Fibroblast of mammary gland (primary cell): Measurements from ENCODE around the gene IBTK.

Experiments
- DNase-seq: peaks from one replicate; pipeline ENCODE4 v3.0.0-alpha.2; 2010; ENCODE audit warnings: low read depth
- H3K4me3 ChIP-seq: 2 replicates; pipeline ENCODE4 v1.5.1; 2011; ENCODE audit warnings: low read depth, mild to moderate bottlenecking, low read length, moderate library complexity; ENCODE audit not compliant: control insufficient read depth
- CTCF ChIP-seq: conservative IDR thresholded peaks from 2 replicates; pipeline ENCODE4 v1.5.1; 2011; ENCODE audit warnings: low read depth, low read length, inconsistent platforms; ENCODE audit not compliant: control insufficient read depth, insufficient read depth

The IBTK gene

GRCh38 chr6:82268301-82268846 is 20.8 kb upstream of the IBTK start:
- H3K4me3 ChIP-seq, result no peak overlapping the region
- DNase-seq, result peak; percentile 32
- TF ChIP-seq CTCF, result no peak

GRCh38 chr6:82264824-82265223 is 17.3 kb upstream of the IBTK start:
- DNase-seq, result no peak
- no peak overlapping the region for H3K4me3 ChIP-seq
- no peak for TF ChIP-seq CTCF

- H3K4me3 ChIP-seq, result no peak overlapping the region
- no peak for DNase-seq
- no peak for TF ChIP-seq CTCF
Measured at GRCh38 chr6:82264321-82264720, 16.8 kb upstream of the IBTK start.

- DNase-seq, result no peak
- TF ChIP-seq CTCF, result no peak
- no peak overlapping the region for H3K4me3 ChIP-seq
Measured at GRCh38 chr6:82263916-82264315, 16.4 kb upstream of the IBTK start.

- H3K4me3 ChIP-seq, result no peak overlapping the region
Measured at GRCh38 chr6:82260997-82261732, 13.6 kb upstream of the IBTK start.

GRCh38 chr6:82259389-82259788 is 11.8 kb upstream of the IBTK start:
- TF ChIP-seq CTCF, result no peak
- no peak for DNase-seq
- no peak overlapping the region for H3K4me3 ChIP-seq

More at GRCh38 chr6:82260997-82261732, 13.6 kb upstream of the IBTK start:
- DNase-seq, result no peak
- no peak for TF ChIP-seq CTCF
